K562 (cell line): ENCODE results near the gene OR10H5. TPM values are rescaled to one million over a fixed set of nuclear protein-coding genes. Genes with fewer than 3 reads are reported as not detected.

Source experiments
- ATAC-seq: fragments of 200-7000 bp; cut with Tn5 transposase; 3 replicates; pipeline ENCODE4 v1.9.1; 2020; ENCODE audit warnings: moderate library complexity
- BruUV-seq: library from RNA; stranded (reverse); fragments of 400-500 nt; replicated peaks from 2 replicates; lab custom pipeline; 2021; lab: Mats Ljungman, UMichigan
- CTCF ChIA-PET: fragments of 300-600 bp; formaldehyde crosslinking; extraction: SDS; loops from one replicate; lab custom pipeline; 2021; ENCODE audit warnings: low intra/inter-chr PET ratio; lab: Yijun Ruan, JAX
- POLR2A ChIA-PET: fragments of 300-600, 350-650 bp; sonication (Branson Sonifier 250); formaldehyde crosslinking; extraction: SDS; loops from one replicate; lab custom pipeline; 2021; ENCODE audit warnings: antibody characterized with exemption, inconsistent platforms; lab: Yijun Ruan, JAX
- DNase-seq, 4 experiments: peaks; one replicate each; pipeline versions ENCODE4 v3.0.0 to v3.0.0-alpha.2; 2011 to 2018; ENCODE audit warnings: low spot score in 3 of 4, mixed read lengths in 3 of 4; ENCODE audit errors: extremely low read depth in 1 of 4
- FAIRE-seq: peaks from 2 replicates; lab custom pipeline; 2011; peaks lifted over from hg19 to GRCh38; lab: Jason Lieb, UNC
- H2AFZ ChIP-seq: 2 replicates; pipeline ENCODE4 v1.6.0; 2011; ENCODE audit warnings: low read depth, low read length, control low read depth, inconsistent platforms
- H3K27ac ChIP-seq: fragments of 200-600 bp; 3 replicates; pipeline ENCODE4 v1.8.0; 2011; ENCODE audit warnings: low read depth, mild to moderate bottlenecking, control low read depth, inconsistent platforms, low read length, moderate library complexity, mixed read lengths; ENCODE audit errors: extremely low read depth
- H3K27me3 ChIP-seq, 2 experiments: fragments of 300-600 bp in 1 of 2; 2 replicates in 1 of 2; 3 replicates in 1 of 2; pipeline versions ENCODE4 v1.6.0 to v1.8.0; 2011; ENCODE audit warnings: inconsistent platforms in 2 of 2, low read length in 2 of 2, mild to moderate bottlenecking in 1 of 2, mixed read lengths in 1 of 2, moderate library complexity in 1 of 2; ENCODE audit not compliant: control insufficient read depth in 2 of 2, insufficient read depth in 2 of 2
- H3K36me3 ChIP-seq: fragments of 300-600 bp; 3 replicates; pipeline ENCODE4 v1.8.0; 2011; ENCODE audit warnings: mild to moderate bottlenecking, low read length, inconsistent platforms; ENCODE audit not compliant: control insufficient read depth, insufficient read depth
- H3K4me1 ChIP-seq, 2 experiments: fragments of 200-600 bp in 1 of 2; replicated peaks in 1 of 2; 2 replicates in 1 of 2; 3 replicates in 1 of 2; pipeline versions ENCODE4 v1.5.1 to v1.8.0; 2011; ENCODE audit warnings: inconsistent platforms in 2 of 2, low read length in 2 of 2, mild to moderate bottlenecking in 1 of 2, mixed read lengths in 1 of 2, moderate library complexity in 1 of 2; ENCODE audit not compliant: control insufficient read depth in 2 of 2, insufficient read depth in 2 of 2
- H3K4me2 ChIP-seq: 2 replicates; pipeline ENCODE4 v1.6.1; 2011; ENCODE audit warnings: low read length, control low read depth, inconsistent platforms, mixed read lengths; ENCODE audit not compliant: insufficient read depth
- H3K4me3 ChIP-seq: fragments of 200-600 bp; sonication (generic), shearing (Covaris generic); 2 replicates; pipeline ENCODE4 v1.5.1; 2016; ENCODE audit warnings: control low read depth, inconsistent platforms
- H3K79me2 ChIP-seq: fragments of 200-600 bp; 3 replicates; pipeline ENCODE4 v1.8.0; 2011; ENCODE audit warnings: low read length, inconsistent platforms; ENCODE audit not compliant: control insufficient read depth, insufficient read depth
- H3K9ac ChIP-seq, 2 experiments: 2 replicates each; pipeline versions ENCODE4 v1.6.0 to v1.6.1; 2011; ENCODE audit warnings: low read depth in 2 of 2, low read length in 2 of 2, control low read depth in 1 of 2, inconsistent platforms in 1 of 2, mild to moderate bottlenecking in 1 of 2, mixed read lengths in 1 of 2; ENCODE audit not compliant: insufficient read depth in 1 of 2
- H3K9me1 ChIP-seq: one replicate; pipeline ENCODE4 v1.6.0; 2011; ENCODE audit warnings: inconsistent platforms, mild to moderate bottlenecking, low read length, moderate library complexity; ENCODE audit not compliant: control insufficient read depth, insufficient read depth
- H3K9me3 ChIP-seq: replicated peaks from 2 replicates; pipeline ENCODE4 v1.5.1; 2011; ENCODE audit warnings: low read depth, low read length, inconsistent platforms; ENCODE audit not compliant: control insufficient read depth, insufficient read depth
- H4K20me1 ChIP-seq: replicated peaks from 2 replicates; pipeline ENCODE4 v1.6.1; 2011; ENCODE audit warnings: low read length, inconsistent platforms, mixed read lengths; ENCODE audit not compliant: control insufficient read depth, insufficient read depth
- FOS ChIP-seq: IDR thresholded peaks from 3 replicates; pipeline ENCODE4 v1.6.1; 2011; ENCODE audit not compliant: insufficient read length; ENCODE audit errors: extremely low read depth
- FOXA3 ChIP-seq, 2 experiments: fragments of 450-650 bp in 1 of 2; sonication (generic) in 1 of 2; formaldehyde crosslinking; IDR thresholded peaks in 1 of 2; conservative IDR thresholded peaks in 1 of 2; 2 replicates each; pipeline versions ENCODE4 v1.4.0 to v1.8.0; 2020 to 2022; ENCODE audit warnings: mild to moderate bottlenecking in 2 of 2, missing genetic modification reagents in 1 of 2
- FOXK1 ChIP-seq: sonication (generic); formaldehyde crosslinking; IDR thresholded peaks from 2 replicates; pipeline ENCODE4 v1.8.0; 2022; ENCODE audit warnings: missing genetic modification reagents, mild to moderate bottlenecking, borderline replicate concordance
- GTF2B ChIP-seq: IDR thresholded peaks from 2 replicates; pipeline ENCODE4 v1.6.1; 2011; ENCODE audit not compliant: insufficient read length; ENCODE audit errors: extremely low read depth
- MYBL2 ChIP-seq, 2 experiments: fragments of 450-650 bp in 1 of 2; sonication (generic) in 1 of 2; formaldehyde crosslinking in 1 of 2; IDR thresholded peaks; 2 replicates each; pipeline versions ENCODE4 v1.6.1 to v1.8.1; 2017 to 2022; ENCODE audit warnings: borderline replicate concordance in 1 of 2, inconsistent platforms in 1 of 2, low read depth in 1 of 2, mild to moderate bottlenecking in 1 of 2, missing genetic modification reagents in 1 of 2, moderate library complexity in 1 of 2
- NR1H2 ChIP-seq: sonication (generic); formaldehyde crosslinking; IDR thresholded peaks from 2 replicates; pipeline ENCODE4 v1.4.0; 2020; ENCODE audit warnings: mild to moderate bottlenecking, missing genetic modification reagents
- TOE1 ChIP-seq, 2 experiments: fragments of 450-650 bp in 1 of 2; sonication (generic) in 1 of 2; formaldehyde crosslinking in 1 of 2; IDR thresholded peaks; 2 replicates each; pipeline versions ENCODE4 v1.7.1 to v1.8.0; 2016 to 2022; ENCODE audit warnings: borderline replicate concordance in 2 of 2, mild to moderate bottlenecking in 2 of 2, antibody characterized with exemption in 1 of 2, inconsistent platforms in 1 of 2, low read depth in 1 of 2, missing genetic modification reagents in 1 of 2, moderate library complexity in 1 of 2
- ZFP36 ChIP-seq: fragments of 150-350 bp; IDR thresholded peaks from 2 replicates; pipeline ENCODE4 v1.6.1; 2018; ENCODE audit warnings: low read length, low read depth; ENCODE audit not compliant: partially characterized antibody
- WGBS: fragments of 100-300 bp; shearing (Covaris generic); methylation state at CpG from one replicate; pipeline ENCODE4 v1.1.6; 2016; ENCODE audit warnings: low coverage, mixed read lengths; ENCODE audit not compliant: insufficient coverage; ENCODE audit errors: missing lambda C conversion rate; 5-methylcytosine and 5-hydroxymethylcytosine counted together
- in situ Hi-C: fragments of 300-500 bp; cut with MboI; formaldehyde crosslinking; loops from 4 replicates; pipeline ENCODE4 v1.15.0; 2018; ENCODE audit warnings: inconsistent platforms, mixed read lengths
- intact Hi-C: fragments of 100-400 bp; cut with micrococcal nuclease; formaldehyde crosslinking; loops from 2 replicates; pipeline ENCODE4 v1.14.2; 2022
- polyA plus RNA-seq, 8 experiments: library from polyadenylated mRNA; depleted of rRNA in 4 of 8; stranded (reverse) in 5 of 8; unstranded in 3 of 8; fragments of >200 nt; fragmentation: Nextera tagmentation in 2 of 8; fragmentation: Illumina TruSeq in 1 of 8; extraction: Ambion mirVana in 2 of 8; extraction: Trizol in 1 of 8; gene quantifications; 2 replicates each; pipeline versions ENCODE4 v1.2.1 to v1.2.3, GENCODE V29; 2011 to 2014; ENCODE audit warnings: inconsistent platforms in 1 of 8, missing spikeins in 1 of 8
- total RNA-seq, 7 experiments: library from RNA; depleted of rRNA in 6 of 7; stranded (reverse); fragments of >200 nt in 6 of 7; fragmentation: Illumina TruSeq in 2 of 7; extraction: Trizol in 2 of 7; gene quantifications; 2 replicates each; pipeline versions ENCODE4 v1.2.1 to v1.2.3, GENCODE V29; 2011 to 2021; ENCODE audit warnings: low replicate concordance in 1 of 7
- TF ChIP-seq, protein P1 (sequence below), 3 experiments: IDR thresholded peaks in 2 of 3; conservative IDR thresholded peaks in 1 of 3; 2 replicates each; pipeline ENCODE4 v1.5.1; 2011 to 2012; ENCODE audit warnings: low read length in 3 of 3, mild to moderate bottlenecking in 3 of 3, control low read depth in 2 of 3, improper control_type of control experiment in 1 of 3, inconsistent platforms in 1 of 3, low read depth in 1 of 3, mixed read lengths in 1 of 3, moderate library complexity in 1 of 3; ENCODE audit not compliant: insufficient read depth in 2 of 3

OR10H5 gene
- total and polyA plus RNA-seq, 9 of the 15 experiments (the other 6 are each of a cell fraction or from before 2014, with no cell fraction given): not detected

GRCh38 chr19:15811476-15811875 is 24.0 kb downstream of the OR10H5 start:
- in situ Hi-C loops (no loop called here), intact Hi-C loops (no loop called here)
- no peaks in the 10 kb centered on the region for H3K9me1 ChIP-seq
- BruUV-seq: no TSS peak
- ATAC-seq: no peak
- H4K20me1 ChIP-seq: peaks cover 4% of the 10 kb centered on the region; the same call in 1 of the 2 replicates
- POLR2A ChIA-PET: interaction anchor here (1.0 kb wide), 1 partner anchor 26 kb away, joined by 4 read pairs; no protein-coding TSS in a partner anchor
- H2AFZ ChIP-seq: no peak overlapping the region
- H3K9me3 ChIP-seq: no peaks in the 10 kb centered on the region
- FAIRE-seq: no peak
- H3K4me2 ChIP-seq: no peak overlapping the region
- no peaks in the 10 kb centered on the region for H3K36me3 ChIP-seq
- H3K4me1 ChIP-seq: no peaks in the 10 kb centered on the region; a peak in 1 of 5 replicates
- no peak overlapping the region for H3K27ac ChIP-seq
- 6% methylated on average over 4 of the region's 4 CpGs for WGBS
- no peaks in the 10 kb centered on the region for H3K79me2 ChIP-seq
- no peak overlapping the region for H3K9ac ChIP-seq
- peaks cover 10 to 39% of the 10 kb centered on the region in 2 experiments; a peak in 4 of 5 replicates for H3K27me3 ChIP-seq
- H3K4me3 ChIP-seq: no peak overlapping the region
- CTCF ChIA-PET: interaction anchor here (1.0 kb wide), 1 partner anchor 58 kb away, joined by 3 read pairs; no protein-coding TSS in a partner anchor
- no peak for DNase-seq
- TF ChIP-seq FOS (no peak), ZFP36 (peak; percentile 66)

DNA sequence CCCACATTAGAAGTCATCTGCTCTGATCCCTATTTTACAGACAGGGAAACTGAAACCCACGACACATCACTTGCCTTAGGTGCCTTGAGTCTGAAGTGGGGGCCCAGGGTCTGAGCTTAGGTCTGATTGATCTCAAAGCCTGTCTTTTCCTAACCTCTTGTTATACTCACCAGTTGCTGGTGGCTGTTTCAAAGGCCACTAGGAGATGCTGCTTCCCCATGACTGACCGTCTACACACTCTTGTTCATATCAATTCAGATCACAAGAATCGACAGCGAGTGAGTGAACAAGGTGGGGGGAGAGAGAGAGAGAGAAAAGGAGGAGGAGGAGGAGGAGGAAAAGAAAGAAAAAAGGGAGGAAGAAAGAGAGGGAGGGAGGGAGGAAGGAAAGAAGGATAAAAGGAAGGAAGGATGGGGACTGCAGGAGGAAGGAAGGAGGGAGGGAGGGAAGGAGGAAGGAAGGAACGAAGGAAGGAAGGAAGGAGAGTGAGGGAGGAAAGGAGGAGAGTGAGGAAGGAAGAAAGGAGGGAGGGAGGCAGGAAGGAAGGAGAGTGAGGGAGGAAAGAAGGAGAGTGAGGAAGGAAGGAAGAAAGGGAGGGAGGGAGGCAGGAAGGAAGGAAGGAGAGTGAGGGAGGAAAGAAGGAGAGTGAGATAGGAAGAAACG is 24.7 kb downstream of the OR10H5 start:
- 0% methylated on average over 4 of the region's 6 CpGs for WGBS
- intact Hi-C loops (loop anchor here (2.0 kb wide), 1 partner anchor 57 kb away; no protein-coding TSS in a partner anchor), in situ Hi-C loops (no loop called here)
- no peak overlapping the region for H3K9ac ChIP-seq
- H3K79me2 ChIP-seq: no peaks in the 10 kb centered on the region
- no peaks in the 10 kb centered on the region for H3K9me1 ChIP-seq
- H3K36me3 ChIP-seq: no peaks in the 10 kb centered on the region
- no peak overlapping the region for H2AFZ ChIP-seq
- H3K27ac ChIP-seq: no peak overlapping the region
- DNase-seq: peak in 1 of 4 experiments; percentile 40
- H3K4me2 ChIP-seq: no peak overlapping the region
- H3K4me3 ChIP-seq: no peak overlapping the region
- peaks cover 4% of the 10 kb centered on the region; the same call in 1 of the 2 replicates for H4K20me1 ChIP-seq
- BruUV-seq: no TSS peak
- ChIA-PET CTCF (interaction anchor here (0.7 to 1.0 kb wide), 2 partner anchors 56 to 57 kb away, joined by 3 to 5 read pairs; no protein-coding TSS in a partner anchor), POLR2A (no interaction called here)
- H3K27me3 ChIP-seq: peaks cover 10 to 39% of the 10 kb centered on the region in 2 experiments; a peak in 4 of 5 replicates
- no peak for FAIRE-seq
- H3K4me1 ChIP-seq: no peaks in the 10 kb centered on the region; a peak in 1 of 5 replicates
- no peaks in the 10 kb centered on the region for H3K9me3 ChIP-seq
- peak; percentile 62; the same call in 2 of the 3 replicates for ATAC-seq
- TF ChIP-seq, protein P1, sequence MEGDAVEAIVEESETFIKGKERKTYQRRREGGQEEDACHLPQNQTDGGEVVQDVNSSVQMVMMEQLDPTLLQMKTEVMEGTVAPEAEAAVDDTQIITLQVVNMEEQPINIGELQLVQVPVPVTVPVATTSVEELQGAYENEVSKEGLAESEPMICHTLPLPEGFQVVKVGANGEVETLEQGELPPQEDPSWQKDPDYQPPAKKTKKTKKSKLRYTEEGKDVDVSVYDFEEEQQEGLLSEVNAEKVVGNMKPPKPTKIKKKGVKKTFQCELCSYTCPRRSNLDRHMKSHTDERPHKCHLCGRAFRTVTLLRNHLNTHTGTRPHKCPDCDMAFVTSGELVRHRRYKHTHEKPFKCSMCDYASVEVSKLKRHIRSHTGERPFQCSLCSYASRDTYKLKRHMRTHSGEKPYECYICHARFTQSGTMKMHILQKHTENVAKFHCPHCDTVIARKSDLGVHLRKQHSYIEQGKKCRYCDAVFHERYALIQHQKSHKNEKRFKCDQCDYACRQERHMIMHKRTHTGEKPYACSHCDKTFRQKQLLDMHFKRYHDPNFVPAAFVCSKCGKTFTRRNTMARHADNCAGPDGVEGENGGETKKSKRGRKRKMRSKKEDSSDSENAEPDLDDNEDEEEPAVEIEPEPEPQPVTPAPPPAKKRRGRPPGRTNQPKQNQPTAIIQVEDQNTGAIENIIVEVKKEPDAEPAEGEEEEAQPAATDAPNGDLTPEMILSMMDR (IDR thresholded peaks at IDR 0.05 in 2 of 3, conservative IDR thresholded peaks at IDR 0.05 in 1 of 3; ENCODE audit: insufficient read depth in 2 of 3, low read depth in 1 of 3, low read length in 3 of 3): peak; percentile 34 to 67 (median 49); a peak in 5 of 6 replicates
- TF ChIP-seq FOXK1 (CRISPR knock-in tag) (no peak), MYBL2 (IDR thresholded peaks at IDR 0.05; ENCODE audit: low read depth) (no peak), MYBL2 (CRISPR knock-in tag; IDR thresholded peaks at IDR 0.05; ENCODE audit: borderline replicate concordance) (no peak), GTF2B (no peak), NR1H2 (CRISPR knock-in tag) (no peak), FOXA3 (CRISPR knock-in tag; conservative IDR thresholded peaks at IDR 0.05 in 1 of 2, IDR thresholded peaks at IDR 0.05 in 1 of 2) (no peak), TOE1 (IDR thresholded peaks at IDR 0.05; ENCODE audit: borderline replicate concordance) (0 out of 2 replicates have a peak, but pooled peaks have one; percentile 21), TOE1 (CRISPR knock-in tag; IDR thresholded peaks at IDR 0.05; ENCODE audit: borderline replicate concordance, low read depth) (no peak)
